GM12874 (cell line): ENCODE results near the gene NSD2.

Experiments used
- CTCF ChIP-seq: IDR thresholded peaks from 2 replicates; pipeline ENCODE4 v1.5.1; 2011; ENCODE audit warnings: low read depth, mild to moderate bottlenecking, control low read depth, low read length, moderate library complexity; ENCODE audit not compliant: insufficient read depth

NSD2 gene

GRCh38 chr4:1843852-1844251 lies 27.3 kb upstream of the NSD2 start:
- TF ChIP-seq CTCF: no peak

- no peak for TF ChIP-seq CTCF
Observed at GRCh38 chr4:1846580-1846979, 24.6 kb upstream of the NSD2 start.

GRCh38 chr4:1850276-1850675 lies 20.9 kb upstream of the NSD2 start:
- TF ChIP-seq CTCF: no peak

DNA sequence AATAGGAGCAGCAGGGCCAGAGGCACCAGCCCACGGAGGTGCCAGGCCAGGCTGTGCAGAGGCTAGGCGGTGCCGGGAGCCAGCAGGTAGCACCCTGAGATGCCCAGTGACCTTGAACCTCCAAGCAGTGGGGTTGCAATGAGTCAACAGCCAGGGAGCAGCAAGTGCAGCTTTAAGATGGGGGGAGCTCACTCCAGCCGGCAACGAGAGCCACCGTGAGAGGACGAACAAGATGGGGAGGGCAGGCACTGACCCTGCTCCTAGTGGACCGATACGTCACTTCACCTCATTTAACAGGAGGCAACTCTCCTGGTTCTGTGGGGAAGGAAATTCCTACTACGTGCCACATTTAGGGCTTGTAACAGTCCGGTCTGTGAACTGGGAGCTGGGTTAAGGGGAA lies 20.0 kb upstream of the NSD2 start:
- TF ChIP-seq CTCF: no peak

DNA sequence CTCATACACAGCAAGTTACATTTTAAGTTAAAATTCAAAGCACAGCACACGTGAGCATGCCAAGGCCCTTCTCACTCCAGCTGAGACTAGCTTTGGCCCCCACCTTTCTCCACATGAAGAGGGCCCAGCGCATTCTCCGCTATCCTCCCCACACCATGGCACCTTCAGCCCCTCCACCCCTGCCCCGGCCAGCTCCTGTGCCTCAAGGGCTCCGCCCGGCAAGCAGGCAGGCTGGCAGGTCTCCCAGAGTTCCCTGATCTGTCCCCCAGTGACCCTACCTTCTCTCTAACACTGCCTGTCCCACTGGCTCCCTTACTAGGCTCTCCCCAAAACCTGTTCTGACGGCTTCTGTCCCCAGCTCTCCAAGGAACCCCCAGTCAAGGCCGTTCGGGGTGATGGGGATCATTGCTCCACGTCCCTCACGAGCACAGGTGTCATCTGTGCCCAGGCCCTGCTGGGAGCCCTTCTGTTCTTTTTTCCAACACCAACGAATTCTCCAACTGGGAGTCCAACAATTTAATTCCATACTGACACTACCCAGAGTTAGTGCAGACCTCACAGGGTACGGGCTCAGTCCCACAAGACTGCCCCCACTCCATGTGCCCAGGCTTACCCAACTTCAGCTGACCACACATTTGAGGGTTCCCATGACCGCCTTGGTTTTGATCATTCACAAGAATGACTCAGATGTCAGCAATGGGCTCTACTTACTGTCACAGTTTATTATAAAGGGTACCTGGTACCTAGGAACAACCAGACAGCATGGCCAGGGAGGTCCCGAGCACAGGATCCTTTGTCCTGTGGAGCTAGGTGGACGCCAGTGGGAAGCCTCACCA lies 19.4 kb upstream of the NSD2 start:
- no peak for TF ChIP-seq CTCF

DNA sequence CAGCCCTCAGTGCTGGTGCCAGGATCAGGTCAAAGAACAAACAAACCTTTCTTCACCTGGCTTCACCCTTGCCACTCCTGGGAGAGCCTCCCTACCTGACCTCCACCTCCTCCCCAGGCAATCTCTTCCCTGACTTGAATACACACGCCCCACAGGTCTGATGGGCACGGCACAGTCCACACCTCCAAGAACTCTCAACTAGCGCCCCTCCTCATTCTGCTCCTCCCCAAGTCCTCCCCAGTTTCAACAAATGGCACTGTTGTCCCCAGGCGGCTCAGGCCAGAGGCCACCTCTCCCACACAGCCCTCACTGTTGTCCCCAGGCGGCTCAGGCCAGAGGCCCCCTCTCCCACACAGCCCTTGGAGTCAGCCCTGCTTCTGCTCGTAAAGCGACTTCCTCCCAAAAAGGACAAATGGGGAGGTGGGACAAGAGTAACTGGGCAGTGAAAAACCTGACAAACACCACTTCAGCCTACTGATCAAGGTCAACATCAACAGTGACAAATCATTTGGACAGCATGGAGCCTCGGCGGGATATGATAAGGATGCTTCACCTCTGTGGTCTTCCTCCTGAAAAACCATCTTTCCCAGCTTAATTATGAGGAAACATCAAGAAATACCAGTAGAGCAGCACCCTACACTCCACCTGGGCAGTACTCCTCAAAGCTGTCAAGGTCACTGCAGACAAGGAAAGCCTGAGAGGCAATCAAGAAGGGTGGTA lies 18.1 kb upstream of the NSD2 start:
- no peak for TF ChIP-seq CTCF

DNA sequence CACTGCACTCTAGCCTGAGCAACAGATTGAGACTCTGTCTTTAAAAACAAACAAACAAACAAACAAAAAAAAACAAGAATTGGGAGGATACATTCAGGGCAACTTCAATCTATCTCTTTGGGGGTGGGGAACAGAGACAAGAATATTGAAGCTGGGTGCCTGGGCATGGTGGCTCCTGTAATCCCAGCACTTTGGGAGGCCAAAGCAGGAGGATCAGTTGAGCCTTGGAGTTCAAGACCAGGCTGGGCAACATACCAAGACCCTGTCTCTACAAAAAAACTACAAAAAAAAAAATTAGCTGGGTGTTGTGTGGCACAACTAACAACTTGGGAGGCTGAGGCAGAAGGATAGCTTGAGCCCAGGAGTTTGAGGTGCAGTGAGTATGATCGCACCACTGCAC lies 16.4 kb upstream of the NSD2 start:
- no peak for TF ChIP-seq CTCF
